ENCODE data around the gene C11orf24.

GRCh38 chr11:68279676-68280075 lies 7.9 kb upstream of the C11orf24 start:
- TF ChIP-seq CTCF (IDR thresholded peaks at IDR 0.05) (no peak), ZFX (IDR thresholded peaks at IDR 0.05; ENCODE audit: borderline replicate concordance) (no peak)
